SK-N-MC (cell line): Measurements from ENCODE around the gene OR5W2.
"Not testable (repeated sequence)": the region's sequence is repeated elsewhere in the genome, so short reads cannot be mapped to it uniquely, and the experiment has no call there.

Experiments used
- DNase-seq: peaks from one replicate; pipeline ENCODE4 v3.0.0-alpha.2; 2011; ENCODE audit warnings: low read depth, low spot score
- H3K27ac ChIP-seq: fragments of 200-600 bp; sonication (generic); 2 replicates; pipeline ENCODE4 v1.5.1; 2016; ENCODE audit warnings: mixed run types
- H3K36me3 ChIP-seq: fragments of 200-600 bp; sonication (generic); 2 replicates; pipeline ENCODE4 v1.6.1; 2017; ENCODE audit warnings: antibody characterized with exemption, low read length, mixed read lengths; ENCODE audit not compliant: insufficient read depth
- H3K4me3 ChIP-seq: fragments of 200-600 bp; sonication (generic); 2 replicates; pipeline ENCODE4 v1.5.1; 2016
- H3K9ac ChIP-seq: fragments of 200-600 bp; sonication (generic); 2 replicates; pipeline ENCODE4 v1.8.0; 2017; ENCODE audit warnings: mixed run types, mixed read lengths; ENCODE audit not compliant: insufficient read length
- H3K9me3 ChIP-seq: fragments of 200-600 bp; sonication (generic); 2 replicates; pipeline ENCODE4 v1.6.1; 2017; ENCODE audit warnings: low read depth, mild to moderate bottlenecking, antibody characterized with exemption, low read length, moderate library complexity, mixed read lengths
- EZH2 ChIP-seq: fragments of 200-600 bp; sonication (generic); IDR thresholded peaks from one replicate; pipeline ENCODE4 v1.6.1; 2017; ENCODE audit warnings: antibody characterized with exemption
- FOXP2 ChIP-seq: optimal IDR thresholded peaks from 2 replicates; pipeline ENCODE3; 2011; ENCODE audit warnings: mild to moderate bottlenecking, moderate library complexity; ENCODE audit not compliant: insufficient read depth; ENCODE audit errors: extremely low read length, control extremely low read depth
- POLR2AphosphoS5 ChIP-seq: IDR thresholded peaks from 2 replicates; pipeline ENCODE4 v1.6.1; 2012; ENCODE audit warnings: mild to moderate bottlenecking, low read depth, low read length, borderline replicate concordance

Gene OR5W2

DNA sequence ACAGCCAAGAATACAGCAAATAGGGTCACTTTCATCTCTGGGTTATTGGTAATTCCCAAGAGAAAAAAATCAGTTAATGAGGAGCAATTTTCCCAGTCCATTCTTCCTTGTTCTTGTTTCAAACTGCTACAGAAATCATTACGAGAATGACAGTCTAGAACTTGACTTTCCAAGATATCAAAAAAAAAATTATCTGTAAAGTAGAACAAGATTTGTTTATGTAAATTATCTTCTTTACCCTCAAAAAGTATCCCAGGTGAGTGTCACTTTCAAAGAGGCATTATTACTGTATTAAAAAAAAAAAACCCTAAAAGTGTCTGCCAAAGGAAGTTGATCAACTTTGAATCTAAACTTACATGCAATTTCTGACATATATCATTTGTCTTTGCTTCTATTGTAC, at the start of gene OR5W2:
OR5W2 (minus strand) TSS at position 101 of the 400 bp plus-strand sequence; CDS start at position 101, 0 bp downstream.
- no peak within 1 kb of the TSS for H3K4me3 ChIP-seq
- no peak within 1 kb of the TSS for H3K9ac ChIP-seq
- H3K27ac ChIP-seq = no peak within 1 kb of the TSS
- TF ChIP-seq POLR2AphosphoS5 (no peak), FOXP2 (no peak), EZH2 (no peak)
- H3K36me3 ChIP-seq = no peaks in the 10 kb centered on the region
- no peaks in the 10 kb centered on the region for H3K9me3 ChIP-seq
- DNase-seq = no peak

- Histone ChIP-seq H3K36me3 (no peaks in the 10 kb centered on the region), H3K9ac (no peak overlapping the region), H3K27ac (no peak overlapping the region), H3K9me3 (no peaks in the 10 kb centered on the region), H3K4me3 (no peak overlapping the region)
- TF ChIP-seq POLR2AphosphoS5 (no peak), FOXP2 (no peak), EZH2 (no peak)
- DNase-seq = no peak
Measured at GRCh38 chr11:55956521-55956920, 42.1 kb upstream of the OR5W2 start.

GRCh38 chr11:55949330-55949729, 34.9 kb upstream of the OR5W2 start:
- TF ChIP-seq EZH2 (no peak), POLR2AphosphoS5 (no peak), FOXP2 (no peak)
- Histone ChIP-seq H3K4me3 (no peak overlapping the region), H3K27ac (no peak overlapping the region), H3K9ac (no peak overlapping the region), H3K9me3 (no peaks in the 10 kb centered on the region), H3K36me3 (no peaks in the 10 kb centered on the region)
- no peak for DNase-seq

GRCh38 chr11:55942785-55943392, 28.5 kb upstream of the OR5W2 start:
- TF ChIP-seq POLR2AphosphoS5 (no peak), EZH2 (no peak), FOXP2 (no peak)
- Histone ChIP-seq H3K9ac (no peak overlapping the region), H3K9me3 (no peaks in the 10 kb centered on the region), H3K4me3 (no peak overlapping the region), H3K27ac (no peak overlapping the region), H3K36me3 (no peaks in the 10 kb centered on the region)
- peak; percentile 12 for DNase-seq

DNA sequence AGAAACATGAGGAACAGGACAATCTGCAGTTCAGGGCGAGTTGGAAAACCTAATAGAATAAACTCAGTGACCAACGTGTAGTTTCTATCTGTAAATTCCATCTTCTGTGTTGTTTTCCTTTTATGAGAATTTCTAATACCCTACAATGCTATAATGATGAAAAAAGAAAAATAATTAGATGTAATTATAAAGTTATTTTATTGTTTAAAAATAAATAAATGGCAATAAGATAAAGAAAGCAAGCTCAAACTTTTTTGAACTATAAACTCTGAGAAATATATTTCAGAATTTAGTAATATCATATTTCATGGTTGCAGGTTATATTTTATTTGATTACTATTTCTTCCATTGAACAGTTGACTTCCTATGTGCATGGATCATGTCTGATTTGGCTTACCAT, 21.9 kb upstream of the OR5W2 start, which contains the start of gene OR5I1:
OR5I1 (minus strand) TSS at position 101 of the 400 bp plus-strand sequence; CDS start at position 101, 0 bp downstream.
- H3K9me3 ChIP-seq = no peaks in the 10 kb centered on the region
- H3K4me3 ChIP-seq = no peak within 1 kb of the TSS
- no peaks in the 10 kb centered on the region for H3K36me3 ChIP-seq
- no peak for DNase-seq
- TF ChIP-seq POLR2AphosphoS5 (no peak), FOXP2 (no peak), EZH2 (no peak)
- no peak within 1 kb of the TSS for H3K9ac ChIP-seq
- no peak within 1 kb of the TSS for H3K27ac ChIP-seq

DNA sequence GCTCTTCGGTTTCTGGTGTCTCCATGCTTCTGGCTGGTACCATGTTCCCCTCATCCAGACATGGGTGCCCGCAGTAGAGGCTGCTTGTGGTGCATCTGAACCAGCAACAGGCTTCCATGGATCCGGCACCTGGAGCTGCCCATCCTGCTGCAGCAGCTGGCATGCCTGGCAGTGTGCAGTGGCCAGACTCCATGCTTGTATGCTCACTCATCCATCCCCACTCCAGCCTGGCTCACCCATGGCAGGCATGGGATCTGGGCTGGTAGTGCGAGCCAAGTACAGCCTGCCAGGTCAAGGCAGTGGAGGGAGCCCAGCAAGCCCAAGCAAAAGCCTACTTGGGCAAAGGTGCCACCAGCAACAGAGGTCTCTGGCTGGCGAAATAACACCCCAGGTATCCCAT, 6.2 kb upstream of the OR5W2 start:
- H3K4me3 ChIP-seq = no peak overlapping the region
- TF ChIP-seq EZH2 (no peak), POLR2AphosphoS5 (no peak), FOXP2 (no peak)
- no peak overlapping the region for H3K27ac ChIP-seq
- H3K9ac ChIP-seq = no peak overlapping the region
- DNase-seq = no peak
- no peaks in the 10 kb centered on the region for H3K9me3 ChIP-seq
- no peaks in the 10 kb centered on the region for H3K36me3 ChIP-seq

GRCh38 chr11:55902308-55902707, 12.1 kb downstream of the OR5W2 start:
- Histone ChIP-seq H3K9me3 (no peaks in the 10 kb centered on the region), H3K4me3 (no peak overlapping the region), H3K27ac (no peak overlapping the region), H3K36me3 (no peaks in the 10 kb centered on the region), H3K9ac (no peak overlapping the region)
- no peak for DNase-seq
- TF ChIP-seq FOXP2 (no peak), EZH2 (no peak), POLR2AphosphoS5 (no peak)

- Histone ChIP-seq H3K27ac (no peak overlapping the region), H3K4me3 (no peak overlapping the region), H3K9ac (no peak overlapping the region), H3K36me3 (no peaks in the 10 kb centered on the region), H3K9me3 (no peaks in the 10 kb centered on the region)
- TF ChIP-seq FOXP2 (no peak), POLR2AphosphoS5 (no peak), EZH2 (no peak)
- DNase-seq = no peak
Measured at GRCh38 chr11:55895216-55895615, 19.2 kb downstream of the OR5W2 start.

GRCh38 chr11:55885481-55885880, 28.9 kb downstream of the OR5W2 start:
- not testable (repeated sequence) for DNase-seq, H3K9ac ChIP-seq, H3K4me3 ChIP-seq, H3K36me3 ChIP-seq, H3K27ac ChIP-seq, H3K9me3 ChIP-seq

DNA sequence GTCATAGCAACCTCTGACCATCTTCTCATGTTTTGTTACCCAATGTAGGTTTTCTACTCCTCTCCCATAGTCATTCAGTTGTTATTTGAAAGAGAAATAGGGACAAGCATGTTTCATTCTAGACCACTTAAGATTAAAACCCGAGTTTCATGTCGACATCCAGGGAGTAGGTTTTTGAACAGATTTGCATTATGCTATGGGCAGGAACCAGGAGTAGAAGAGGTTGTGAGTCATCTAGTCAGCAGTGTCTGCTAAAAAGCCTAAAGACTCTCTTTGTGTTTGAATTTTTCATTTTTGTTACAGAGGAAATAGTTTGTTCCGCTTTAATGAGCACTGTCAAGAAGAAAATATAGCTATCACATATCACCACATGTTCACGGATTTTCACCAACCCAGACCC, 29.4 kb downstream of the OR5W2 start:
- H3K27ac ChIP-seq, DNase-seq, H3K36me3 ChIP-seq, H3K4me3 ChIP-seq, H3K9ac ChIP-seq, H3K9me3 ChIP-seq: not testable (repeated sequence)

DNA sequence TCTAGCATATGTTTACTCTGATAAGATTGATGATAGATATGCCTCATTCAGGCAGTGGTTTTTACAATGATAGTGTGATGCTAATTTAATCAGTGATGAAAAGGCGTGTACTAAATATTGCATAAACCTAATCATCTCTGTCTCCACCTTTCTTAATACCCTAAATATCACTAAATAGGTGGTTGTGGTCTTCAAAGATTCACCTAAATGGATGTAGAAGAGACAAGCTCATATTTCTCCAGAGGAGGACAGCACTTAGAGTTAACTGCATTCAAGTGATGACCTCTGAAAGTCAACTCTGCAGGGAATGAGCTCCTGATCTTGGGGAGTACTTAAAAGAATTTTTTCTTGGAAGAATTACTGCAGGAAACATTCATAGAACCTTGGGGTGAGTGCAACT, 31.4 kb downstream of the OR5W2 start, which contains the start of gene TRIM51:
TRIM51 (plus strand) TSS at position 301 of the 400 bp plus-strand sequence. CDS start 2,132 bp downstream, outside the sequence.
- not testable (repeated sequence) for H3K9me3 ChIP-seq

GRCh38 chr11:55873146-55873545, 41.2 kb downstream of the OR5W2 start:
- not testable (repeated sequence) for H3K27ac ChIP-seq, H3K36me3 ChIP-seq, H3K4me3 ChIP-seq, H3K9me3 ChIP-seq, DNase-seq, H3K9ac ChIP-seq

More for the DNA sequence above, 31.4 kb downstream of the OR5W2 start, which contains the start of gene TRIM51:
- not testable (repeated sequence) for H3K9ac ChIP-seq, DNase-seq, H3K4me3 ChIP-seq, H3K27ac ChIP-seq, H3K36me3 ChIP-seq

GRCh38 chr11:55872731-55873130, 41.7 kb downstream of the OR5W2 start:
- not testable (repeated sequence) for H3K4me3 ChIP-seq, H3K27ac ChIP-seq, H3K9me3 ChIP-seq, H3K9ac ChIP-seq, H3K36me3 ChIP-seq, DNase-seq
